Keratinocyte (primary cell): ENCODE results near the gene CCDC69. TPM values are rescaled to one million over a fixed set of nuclear protein-coding genes. Genes with fewer than 3 reads are reported as not detected.

Experiments
- DNase-seq: peaks from one replicate; pipeline ENCODE4 v3.0.0-alpha.2; 2011; ENCODE audit warnings: low read depth, missing footprints, low spot score
- FAIRE-seq: peaks from 2 replicates; lab custom pipeline; 2011; peaks lifted over from hg19 to GRCh38; lab: Jason Lieb, UNC
- H2AFZ ChIP-seq: 2 replicates; pipeline ENCODE4 v1.6.0; 2012; ENCODE audit warnings: low read length, control low read depth, inconsistent platforms; ENCODE audit not compliant: control insufficient read depth
- H3K27ac ChIP-seq: 2 replicates; pipeline ENCODE4 v1.5.1; 2011; ENCODE audit warnings: low read length; ENCODE audit not compliant: control insufficient read depth, insufficient read depth
- H3K27me3 ChIP-seq: 3 replicates; pipeline ENCODE4 v1.6.0; 2011; ENCODE audit warnings: low read length; ENCODE audit not compliant: control insufficient read depth, insufficient read depth; ENCODE audit errors: extremely low read depth
- H3K36me3 ChIP-seq, 2 experiments: 2 replicates in 1 of 2; 3 replicates in 1 of 2; pipeline ENCODE4 v1.5.1; 2011; ENCODE audit warnings: low read length in 2 of 2, mild to moderate bottlenecking in 1 of 2; ENCODE audit not compliant: control insufficient read depth in 2 of 2, insufficient read depth in 2 of 2; ENCODE audit errors: extremely low read depth in 1 of 2
- H3K4me1 ChIP-seq: 3 replicates; pipeline ENCODE4 v1.5.1; 2011; ENCODE audit warnings: low read length; ENCODE audit not compliant: control insufficient read depth, insufficient read depth; ENCODE audit errors: extremely low read depth
- H3K4me2 ChIP-seq: 3 replicates; pipeline ENCODE4 v1.6.0; 2011; ENCODE audit warnings: low read depth, low read length; ENCODE audit not compliant: control insufficient read depth, insufficient read depth; ENCODE audit errors: extremely low read depth
- H3K4me3 ChIP-seq, 3 experiments: fragments of 200-600 bp in 1 of 3; sonication (generic) in 1 of 3; 2 replicates in 2 of 3; 3 replicates in 1 of 3; pipeline ENCODE4 v1.5.1; 2011 to 2016; ENCODE audit warnings: low read length in 3 of 3, mild to moderate bottlenecking in 3 of 3, control low read depth in 2 of 3, inconsistent platforms in 1 of 3, low read depth in 1 of 3, mixed read lengths in 1 of 3, mixed run types in 1 of 3, moderate library complexity in 1 of 3; ENCODE audit not compliant: control insufficient read depth in 2 of 3, insufficient read depth in 2 of 3; ENCODE audit errors: extremely low read depth in 1 of 3
- H3K79me2 ChIP-seq: 2 replicates; pipeline ENCODE4 v1.6.0; 2012; ENCODE audit warnings: low read length; ENCODE audit not compliant: control insufficient read depth, insufficient read depth
- H3K9ac ChIP-seq: 3 replicates; pipeline ENCODE4 v1.6.0; 2011; ENCODE audit warnings: low read length; ENCODE audit not compliant: control insufficient read depth, insufficient read depth; ENCODE audit errors: extremely low read depth
- H3K9me1 ChIP-seq: 3 replicates; pipeline ENCODE4 v1.6.0; 2011; ENCODE audit warnings: low read length; ENCODE audit not compliant: control insufficient read depth, insufficient read depth; ENCODE audit errors: extremely low read depth
- H3K9me3 ChIP-seq: 2 replicates; pipeline ENCODE4 v1.5.1; 2012; ENCODE audit warnings: low read depth, low read length; ENCODE audit not compliant: control insufficient read depth
- H4K20me1 ChIP-seq: 3 replicates; pipeline ENCODE4 v1.6.0; 2011; ENCODE audit warnings: low read length; ENCODE audit not compliant: control insufficient read depth, insufficient read depth; ENCODE audit errors: extremely low read depth
- CTCF ChIP-seq, 3 experiments: IDR thresholded peaks in 1 of 3; conservative IDR thresholded peaks in 1 of 3; optimal IDR thresholded peaks in 1 of 3; 2 replicates in 2 of 3; 3 replicates in 1 of 3; pipeline versions ENCODE3 to v1.5.1; 2011; ENCODE audit warnings: low read length in 3 of 3, mild to moderate bottlenecking in 3 of 3, moderate library complexity in 2 of 3, control low read depth in 1 of 3, inconsistent platforms in 1 of 3; ENCODE audit not compliant: insufficient read depth in 2 of 3; ENCODE audit errors: extremely low read depth in 1 of 3
- EZH2 ChIP-seq: IDR thresholded peaks from one replicate; pipeline ENCODE4 v1.6.1; 2012; ENCODE audit warnings: inconsistent platforms, mild to moderate bottlenecking, low read length, moderate library complexity
- dilution Hi-C: fragments of 300-500 bp; cut with MboI; formaldehyde crosslinking; loops from one replicate; pipeline ENCODE4 v1.7.0; 2020; ENCODE audit warnings: low sequenced_read_pairs; ENCODE audit not compliant: extremely low pct_ligation_motif_present
- polyA plus RNA-seq, 5 experiments: library from polyadenylated mRNA; depleted of rRNA in 3 of 5; stranded (reverse) in 3 of 5; stranded (forward) in 1 of 5; unstranded in 1 of 5; fragments of >200 nt; gene quantifications; 1 replicate in 1 of 5; 2 replicates in 3 of 5; 3 replicates in 1 of 5; pipeline versions ENCODE4 v1.2.1 to v1.2.3, GENCODE V29; 2011 to 2012; ENCODE audit warnings: missing spikeins in 2 of 5, low read depth in 1 of 5, low replicate concordance in 1 of 5

CCDC69 gene
- polyA plus RNA-seq, 1 donor (not counting 4 experiments of a cell fraction or from before 2014, with no cell fraction given): 4.1 TPM

- FAIRE-seq (no peak), DNase-seq (no peak)
- Histone ChIP-seq H3K4me3 (no peak overlapping the region), H2AFZ (no peak overlapping the region), H3K27me3 (no peaks in the 10 kb centered on the region), H4K20me1 (no peaks in the 10 kb centered on the region), H3K9ac (no peak overlapping the region), H3K79me2 (no peaks in the 10 kb centered on the region), H3K27ac (no peak overlapping the region), H3K9me3 (no peaks in the 10 kb centered on the region), H3K9me1 (no peaks in the 10 kb centered on the region), H3K36me3 (no peaks in the 10 kb centered on the region), H3K4me2 (no peak overlapping the region), H3K4me1 (no peaks in the 10 kb centered on the region)
- TF ChIP-seq EZH2 (no peak), CTCF (optimal IDR thresholded peaks at IDR 0.05 in 1 of 3, IDR thresholded peaks at IDR 0.05 in 1 of 3, conservative IDR thresholded peaks at IDR 0.05 in 1 of 3; ENCODE audit: extremely low read depth in 1 of 3, insufficient read depth in 2 of 3, low read length in 3 of 3) (no peak)
- dilution Hi-C loops: no loop called here
Observed at GRCh38 chr5:151182976-151183375, 40.9 kb downstream of the CCDC69 start.

DNA sequence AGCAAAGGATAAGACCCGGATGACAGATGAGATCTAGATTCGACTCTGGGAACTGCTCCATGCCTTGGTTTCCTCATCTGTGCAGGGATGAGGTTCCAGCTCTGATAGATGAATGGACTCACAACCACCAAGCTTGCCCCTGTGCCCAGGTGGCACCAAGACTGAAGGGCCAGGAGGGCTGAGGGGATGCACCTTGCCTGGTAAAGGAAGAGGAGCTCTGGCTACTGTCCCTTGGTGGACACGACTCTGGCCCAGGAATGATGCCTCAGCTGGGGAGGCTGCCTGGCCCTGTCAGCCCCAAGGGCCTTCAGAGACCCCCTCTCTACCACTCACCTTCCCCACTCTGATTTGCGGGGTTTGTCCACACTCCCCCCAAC is 41.4 kb downstream of the CCDC69 start:
- Histone ChIP-seq H3K79me2 (no peaks in the 10 kb centered on the region), H3K36me3 (no peaks in the 10 kb centered on the region), H3K9me3 (no peaks in the 10 kb centered on the region)

More for the DNA sequence above, 41.4 kb downstream of the CCDC69 start:
- H3K27me3 ChIP-seq: no peaks in the 10 kb centered on the region
- no peaks in the 10 kb centered on the region for H4K20me1 ChIP-seq
- H3K9ac ChIP-seq: no peak overlapping the region
- no peaks in the 10 kb centered on the region for H3K4me1 ChIP-seq
- no peaks in the 10 kb centered on the region for H3K9me1 ChIP-seq
- DNase-seq (no peak), FAIRE-seq (no peak)
- H3K27ac ChIP-seq: no peak overlapping the region
- no peak for TF ChIP-seq CTCF (optimal IDR thresholded peaks at IDR 0.05 in 1 of 3, IDR thresholded peaks at IDR 0.05 in 1 of 3, conservative IDR thresholded peaks at IDR 0.05 in 1 of 3; ENCODE audit: extremely low read depth in 1 of 3, insufficient read depth in 2 of 3, low read length in 3 of 3)
- no peak overlapping the region for H2AFZ ChIP-seq
- dilution Hi-C loops: no loop called here
- H3K4me3 ChIP-seq: no peak overlapping the region
- no peak overlapping the region for H3K4me2 ChIP-seq
